Ovary (tissue), 10 donors: Measurements from ENCODE around the gene SEH1L. TPM values are rescaled to one million over a fixed set of nuclear protein-coding genes. Genes with fewer than 3 reads are reported as not detected.
"Not testable (repeated sequence)": the region's sequence is repeated elsewhere in the genome, so short reads cannot be mapped to it uniquely, and the experiment has no call there.

Experiments used
- DNase-seq, 5 donors: peaks; one replicate each; pipeline ENCODE4 v3.0.0-alpha.2; 2019 to 2020
- H3K27ac ChIP-seq, 2 donors: fragments of 200-600 bp; one replicate each; pipeline versions ENCODE4 v1.5.1 to v1.8.0; 2019 to 2022
- H3K27me3 ChIP-seq: fragments of 200-600 bp; one replicate; pipeline ENCODE4 v1.8.0; 2022
- H3K36me3 ChIP-seq: fragments of 200-600 bp; sonication (generic); one replicate; pipeline ENCODE4 v1.5.1; 2019
- H3K4me1 ChIP-seq: one replicate; pipeline ENCODE4 v1.8.1; 2013; ENCODE audit warnings: mild to moderate bottlenecking, moderate library complexity; ENCODE audit not compliant: insufficient read depth
- H3K4me3 ChIP-seq: fragments of 200-600 bp; sonication (generic); one replicate; pipeline ENCODE4 v1.5.1; 2017
- H3K9me3 ChIP-seq, 2 donors: fragments of 200-600 bp in 1 of 2; sonication (generic) in 1 of 2; one replicate each; pipeline versions ENCODE4 v1.5.1 to v1.8.1; 2013 to 2019; ENCODE audit warnings: mild to moderate bottlenecking in 1 of 2, moderate library complexity in 1 of 2
- CTCF ChIP-seq, 3 donors: fragments of 450-650 bp in 2 of 3; fragments of 200-600 bp in 1 of 3; IDR thresholded peaks; one replicate each; pipeline versions ENCODE4 v1.5.1 to v1.8.0; 2016 to 2022; ENCODE audit warnings: antibody characterized with exemption in 3 of 3, mild to moderate bottlenecking in 1 of 3
- EP300 ChIP-seq: sonication (generic); formaldehyde crosslinking; IDR thresholded peaks from one replicate; pipeline ENCODE4 v1.6.1; 2017; ENCODE audit warnings: antibody characterized with exemption
- POLR2A ChIP-seq: fragments of 450-650 bp; IDR thresholded peaks from one replicate; pipeline ENCODE4 v1.6.1; 2017; ENCODE audit warnings: antibody characterized with exemption, mild to moderate bottlenecking, moderate library complexity
- WGBS, 3 donors: extraction: QIAGEN DNeasy Blood & Tissue Kit in 1 of 3; methylation state at CpG; one replicate each; pipeline versions ENCODE4 v1.1.5 to v1.1.7; 2013 to 2017; 5-methylcytosine and 5-hydroxymethylcytosine counted together
- intact Hi-C, 4 donors: fragments of 100-400 bp; cut with DNase I; formaldehyde crosslinking; loops; one replicate each; pipeline versions ENCODE4 v1.11.0 to v1.15.1; 2022 to 2023
- long read RNA-seq, 3 donors: library from polyadenylated mRNA in 2 of 3; unstranded in 2 of 3; transcript quantifications; one replicate each; pipeline ENCODE4 v2.0.0 and lab custom pipeline, GENCODE V29; 2021 to 2026
- polyA plus RNA-seq, 2 donors: library from polyadenylated mRNA; stranded (reverse); fragments of 200-250 nt in 1 of 2; fragments of 350-450 nt in 1 of 2; fragmentation: Illumina TruSeq in 1 of 2; extraction: RNeasy Lipid Tissue Mini Kit (QIAGEN cat#74804) in 1 of 2; gene quantifications; one replicate each; pipeline ENCODE4 v1.2.3, GENCODE V29; 2013 to 2014
- total RNA-seq, 7 donors: library from RNA; depleted of rRNA in 2 of 7; stranded (reverse); fragments of >200 nt in 2 of 7; fragmentation: NEBNext Ultra II Directional in 3 of 7; extraction: Animal tissue kit (Norgen Biotek cat#: 25700) in 3 of 7; gene quantifications; one replicate each; pipeline versions ENCODE4 v1.1.0 to v1.2.4, GENCODE V29; 2016 to 2023
- donor health status: DM: no; HTN: no; CAD: no; lungs with moderate emphysema.
- donor health status: DM: no; HTN: no; CAD: no.
- donor health status: Bipolar disorder and iron deficiency.
- donor health status: DM: yes; HTN: yes; CAD: no.
- donor health status: DM: no; HTN: no; CAD: no.
- donor health status: DM: yes; HTN: yes; CAD: no.

SEH1L gene
- total RNA-seq (10 to 100 TPM; 17.3 to 56.1 (median 37.9) TPM), polyA plus RNA-seq (10 to 100 TPM; 12.3 to 21.3 TPM)
- long read RNA-seq, donor 1, transcript SEH1L-201 (9 exons, 3,494 nt) = major isoform, 15 of 27 reads
- long read RNA-seq, donor 1, partial matches to known transcripts = 5 of 27 reads
- long read RNA-seq, donor 1, other reads (novel, unspliced or antisense) = 6 of 27 reads
- long read RNA-seq, donor 2, full-length matches to known transcripts = 9 of 9 reads
- long read RNA-seq, donor 2, partial matches to known transcripts = 0 of 9 reads
- long read RNA-seq, donor 2, other reads (novel, unspliced or antisense) = 0 of 9 reads
- long read RNA-seq, donor 3, transcript SEH1L-201 (9 exons, 3,494 nt) = major isoform, 74 of 90 reads
- long read RNA-seq, donor 3, partial matches to known transcripts = 5 of 90 reads
- long read RNA-seq, donor 3, other reads (novel, unspliced or antisense) = 11 of 90 reads

GRCh38 chr18:12947285-12948049, at the start of gene SEH1L:
Gene SEH1L, plus strand, starts transcription at chr18:12948011. Its CDS starts 111 bp downstream, at chr18:12948122.
- peak; percentile 54 for TF ChIP-seq POLR2A
- TF ChIP-seq EP300 = no peak
- TF ChIP-seq CTCF (IDR thresholded peaks at IDR 0.05) = no peak
- 0 to 1% (median 1%) methylated on average over 32 to 58 of the region's 58 CpGs for WGBS, 3 donors
- Histone ChIP-seq H3K4me1 (peaks cover 3% of the 10 kb centered on the region), H3K9me3 (no peaks in the 10 kb centered on the region), H3K27ac (peak within 1 kb of the TSS; percentile 92 to 99), H3K36me3 (no peaks in the 10 kb centered on the region), H3K27me3 (no peaks in the 10 kb centered on the region), H3K4me3 (peak within 1 kb of the TSS; percentile 79)
- intact Hi-C loops = loop anchor here in 1 of 4 donors (1.0 to 5.0 kb wide), 2 partner anchors 63 to 780 kb away; partner anchors contain the start of genes FAM210A, PTPN2 and RNMT
- DNase-seq = peak; percentile 98 to 100 (median 99)

GRCh38 chr18:12901208-12901607, 46.6 kb upstream of the SEH1L start:
- intact Hi-C loops, H3K36me3 ChIP-seq, H3K9me3 ChIP-seq, DNase-seq, H3K27me3 ChIP-seq, H3K27ac ChIP-seq, H3K4me3 ChIP-seq, H3K4me1 ChIP-seq: not testable (repeated sequence)
- 95 to 98% (median 95%) methylated on average over 12 of the region's 12 CpGs for WGBS, 3 donors

GRCh38 chr18:12904012-12904516, 43.7 kb upstream of the SEH1L start:
- no peaks in the 10 kb centered on the region for H3K27me3 ChIP-seq
- 62 to 64% (median 64%) methylated on average over 8 of the region's 8 CpGs for WGBS, 3 donors
- no peaks in the 10 kb centered on the region for H3K36me3 ChIP-seq
- TF ChIP-seq CTCF (IDR thresholded peaks at IDR 0.05) (no peak), POLR2A (no peak), EP300 (no peak)
- H3K4me1 ChIP-seq = peaks cover 12% of the 10 kb centered on the region
- no peak overlapping the region for H3K27ac ChIP-seq
- peak; percentile 36 to 76 (median 57) for DNase-seq
- no peaks in the 10 kb centered on the region for H3K9me3 ChIP-seq
- H3K4me3 ChIP-seq = no peak overlapping the region
- intact Hi-C loops = no loop called here

GRCh38 chr18:12906119-12906518, 41.7 kb upstream of the SEH1L start:
- WGBS, 3 donors = 92 to 97% (median 94%) methylated on average over 4 of the region's 4 CpGs
- intact Hi-C loops = no loop called here
- no peaks in the 10 kb centered on the region for H3K9me3 ChIP-seq
- no peak overlapping the region for H3K4me3 ChIP-seq
- TF ChIP-seq EP300 (no peak), POLR2A (no peak), CTCF (IDR thresholded peaks at IDR 0.05) (no peak)
- no peaks in the 10 kb centered on the region for H3K36me3 ChIP-seq
- H3K27ac ChIP-seq = no peak overlapping the region
- peaks cover 12% of the 10 kb centered on the region for H3K4me1 ChIP-seq
- DNase-seq = no peak
- no peaks in the 10 kb centered on the region for H3K27me3 ChIP-seq
